Hepatocyte (in vitro differentiated cells): ENCODE results near the gene C1orf116. TPM values are rescaled to one million over a fixed set of nuclear protein-coding genes. Genes with fewer than 3 reads are reported as not detected.

ENCODE experiments used
- DNase-seq: peaks from one replicate; pipeline ENCODE4 v3.0.0-alpha.2; 2016; ENCODE audit warnings: low spot score
- H2AFZ ChIP-seq: fragments of 200-600 bp; sonication (generic); 2 replicates; pipeline ENCODE4 v1.6.0; 2016; ENCODE audit warnings: antibody characterized with exemption, mild to moderate bottlenecking
- H3K27ac ChIP-seq: fragments of 200-600 bp; sonication (generic); 2 replicates; pipeline ENCODE4 v1.5.1; 2016; ENCODE audit warnings: mild to moderate bottlenecking
- H3K27me3 ChIP-seq: fragments of 200-600 bp; sonication (generic); 2 replicates; pipeline ENCODE4 v1.6.1; 2016
- H3K36me3 ChIP-seq: fragments of 200-600 bp; sonication (generic); replicated peaks from 2 replicates; pipeline ENCODE4 v1.5.1; 2016; ENCODE audit warnings: low read depth; ENCODE audit not compliant: insufficient read depth
- H3K4me1 ChIP-seq: fragments of 200-600 bp; sonication (generic); 2 replicates; pipeline ENCODE4 v1.5.1; 2016; ENCODE audit warnings: mild to moderate bottlenecking, moderate library complexity; ENCODE audit not compliant: insufficient read depth
- H3K4me2 ChIP-seq: fragments of 200-600 bp; sonication (generic); 2 replicates; pipeline ENCODE4 v1.6.0; 2016
- H3K4me3 ChIP-seq: fragments of 200-600 bp; sonication (generic); 2 replicates; pipeline ENCODE4 v1.5.1; 2016; ENCODE audit warnings: mild to moderate bottlenecking
- H3K79me2 ChIP-seq: fragments of 200-600 bp; sonication (generic); 2 replicates; pipeline ENCODE4 v1.6.0; 2017; ENCODE audit warnings: mild to moderate bottlenecking
- H3K9me2 ChIP-seq: fragments of 200-600 bp; sonication (generic); replicated peaks from 2 replicates; pipeline ENCODE4 v1.6.0; 2017; ENCODE audit warnings: mild to moderate bottlenecking; ENCODE audit not compliant: insufficient read depth
- H3K9me3 ChIP-seq: fragments of 200-600 bp; sonication (generic); 2 replicates; pipeline ENCODE4 v1.5.1; 2016; ENCODE audit warnings: low read depth, mild to moderate bottlenecking
- H4K20me1 ChIP-seq: fragments of 200-600 bp; sonication (generic); 2 replicates; pipeline ENCODE4 v1.6.0; 2016; ENCODE audit warnings: mild to moderate bottlenecking; ENCODE audit not compliant: insufficient read depth, poor library complexity, severe bottlenecking
- EZH2 ChIP-seq: fragments of 200-600 bp; sonication (generic); IDR thresholded peaks from 2 replicates; pipeline ENCODE4 v1.6.1; 2016; ENCODE audit warnings: antibody characterized with exemption, mild to moderate bottlenecking, borderline replicate concordance
- EZH2phosphoT487 ChIP-seq: fragments of 200-600 bp; sonication (generic); IDR thresholded peaks from one replicate; pipeline ENCODE4 v1.6.1; 2018; ENCODE audit warnings: antibody characterized with exemption, mild to moderate bottlenecking, low read depth, moderate library complexity; ENCODE audit not compliant: unreplicated experiment, severe bottlenecking
- WGBS: methylation state at CpG from one replicate; pipeline ENCODE4 v1.1.6; 2016; ENCODE audit warnings: low lambda C conversion rate; ENCODE audit errors: missing lambda C conversion rate; 5-methylcytosine and 5-hydroxymethylcytosine counted together
- polyA plus RNA-seq: library from polyadenylated mRNA; unstranded; fragments of >200 nt; fragmentation: Nextera tagmentation; extraction: Ambion mirVana; gene quantifications from 2 replicates; pipeline ENCODE4 v1.2.1, GENCODE V29; 2016
- total RNA-seq: library from RNA; depleted of rRNA; stranded (reverse); fragments of >200 nt; gene quantifications from 2 replicates; pipeline ENCODE4 v1.2.3, GENCODE V29; 2014
- TF ChIP-seq, protein P1 (sequence below): fragments of 200-600 bp; sonication (generic); IDR thresholded peaks from 2 replicates; pipeline ENCODE4 v1.5.1; 2016; ENCODE audit warnings: antibody characterized with exemption, mild to moderate bottlenecking; ENCODE audit not compliant: poor library complexity

C1orf116 gene
- total and polyA plus RNA-seq, 2 experiments from 2014 or later, result 15.7 to 18.3 TPM

GRCh38 chr1:207002724-207003146, 29.8 kb downstream of the C1orf116 start:
- Histone ChIP-seq H3K27ac (peak overlapping the region; percentile 40), H3K4me2 (no peak overlapping the region), H2AFZ (no peak overlapping the region)

DNA sequence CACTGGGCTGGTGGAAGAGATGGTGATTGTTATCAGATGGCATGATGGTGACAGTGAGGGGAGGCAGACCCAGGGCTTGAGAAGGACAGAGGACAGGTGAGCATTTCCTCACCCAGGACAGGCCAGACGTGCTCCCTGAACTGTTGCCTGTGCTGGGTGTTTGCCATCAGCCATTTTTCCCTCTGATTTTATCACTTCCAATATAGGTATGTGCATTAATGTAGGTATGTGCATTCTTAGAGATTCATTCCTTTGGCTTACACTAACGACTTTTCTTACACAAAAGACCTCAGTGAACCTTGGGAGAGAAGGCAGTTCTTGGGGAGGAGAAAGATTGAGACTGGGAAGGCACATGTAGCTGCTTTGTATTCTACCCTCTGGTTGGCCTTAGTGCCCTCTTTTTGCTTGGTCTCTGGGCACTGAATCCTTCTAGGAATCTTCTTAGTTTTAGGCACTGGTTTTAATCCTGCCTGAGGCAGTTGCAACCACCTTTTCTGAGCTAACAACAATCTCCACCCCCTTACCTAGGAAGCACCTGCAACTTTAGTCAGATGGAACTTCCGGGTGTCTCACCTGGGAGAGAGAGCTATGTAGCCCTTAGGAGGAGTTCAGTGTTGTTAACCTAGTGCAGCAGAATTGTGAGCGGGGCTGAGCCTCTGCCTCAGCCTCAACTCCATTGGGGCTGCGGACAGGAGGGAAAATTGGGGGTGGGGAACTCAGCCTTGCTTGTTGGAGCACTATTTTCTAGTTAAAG, 30.9 kb downstream of the C1orf116 start:
- no peaks in the 10 kb centered on the region for H3K27me3 ChIP-seq
- H3K9me2 ChIP-seq, result no peaks in the 10 kb centered on the region
- no peak for DNase-seq
- H4K20me1 ChIP-seq, result no peaks in the 10 kb centered on the region
- peak overlapping the region; percentile 4 for H3K27ac ChIP-seq
- no peaks in the 10 kb centered on the region for H3K36me3 ChIP-seq
- H2AFZ ChIP-seq, result no peak overlapping the region
- H3K9me3 ChIP-seq, result no peaks in the 10 kb centered on the region
- H3K4me3 ChIP-seq, result no peak overlapping the region
- H3K79me2 ChIP-seq, result no peaks in the 10 kb centered on the region
- TF ChIP-seq EZH2phosphoT487 (no peak), EZH2 (no peak)
- TF ChIP-seq, protein P1, sequence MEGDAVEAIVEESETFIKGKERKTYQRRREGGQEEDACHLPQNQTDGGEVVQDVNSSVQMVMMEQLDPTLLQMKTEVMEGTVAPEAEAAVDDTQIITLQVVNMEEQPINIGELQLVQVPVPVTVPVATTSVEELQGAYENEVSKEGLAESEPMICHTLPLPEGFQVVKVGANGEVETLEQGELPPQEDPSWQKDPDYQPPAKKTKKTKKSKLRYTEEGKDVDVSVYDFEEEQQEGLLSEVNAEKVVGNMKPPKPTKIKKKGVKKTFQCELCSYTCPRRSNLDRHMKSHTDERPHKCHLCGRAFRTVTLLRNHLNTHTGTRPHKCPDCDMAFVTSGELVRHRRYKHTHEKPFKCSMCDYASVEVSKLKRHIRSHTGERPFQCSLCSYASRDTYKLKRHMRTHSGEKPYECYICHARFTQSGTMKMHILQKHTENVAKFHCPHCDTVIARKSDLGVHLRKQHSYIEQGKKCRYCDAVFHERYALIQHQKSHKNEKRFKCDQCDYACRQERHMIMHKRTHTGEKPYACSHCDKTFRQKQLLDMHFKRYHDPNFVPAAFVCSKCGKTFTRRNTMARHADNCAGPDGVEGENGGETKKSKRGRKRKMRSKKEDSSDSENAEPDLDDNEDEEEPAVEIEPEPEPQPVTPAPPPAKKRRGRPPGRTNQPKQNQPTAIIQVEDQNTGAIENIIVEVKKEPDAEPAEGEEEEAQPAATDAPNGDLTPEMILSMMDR, result no peak
- WGBS, result 81% methylated on average over 5 of the region's 5 CpGs
- no peak overlapping the region for H3K4me2 ChIP-seq
- peaks cover 6% of the 10 kb centered on the region for H3K4me1 ChIP-seq

More at GRCh38 chr1:207002724-207003146, 29.8 kb downstream of the C1orf116 start:
- no peaks in the 10 kb centered on the region for H3K9me3 ChIP-seq
- H3K79me2 ChIP-seq, result no peaks in the 10 kb centered on the region
- DNase-seq, result no peak
- H3K4me3 ChIP-seq, result no peak overlapping the region
- H3K27me3 ChIP-seq, result no peaks in the 10 kb centered on the region
- peaks cover 15% of the 10 kb centered on the region for H3K4me1 ChIP-seq
- no peaks in the 10 kb centered on the region for H3K9me2 ChIP-seq
- 89% methylated on average over 1 of the region's 1 CpG for WGBS
- no peaks in the 10 kb centered on the region for H3K36me3 ChIP-seq
- TF ChIP-seq EZH2phosphoT487 (no peak), EZH2 (no peak)
- TF ChIP-seq, protein P1, result no peak
- H4K20me1 ChIP-seq, result no peaks in the 10 kb centered on the region

- Histone ChIP-seq H3K9me3 (no peaks in the 10 kb centered on the region), H3K79me2 (no peaks in the 10 kb centered on the region), H3K4me1 (peaks cover 6% of the 10 kb centered on the region), H3K36me3 (no peaks in the 10 kb centered on the region), H3K27ac (peak overlapping the region; percentile 4), H3K27me3 (no peaks in the 10 kb centered on the region), H2AFZ (no peak overlapping the region), H3K4me3 (no peak overlapping the region), H3K9me2 (no peaks in the 10 kb centered on the region), H3K4me2 (no peak overlapping the region), H4K20me1 (no peaks in the 10 kb centered on the region)
- no peak for DNase-seq
- TF ChIP-seq EZH2, result no peak
- no peak for TF ChIP-seq EZH2phosphoT487
- TF ChIP-seq, protein P1, result no peak
- 77% methylated on average over 5 of the region's 5 CpGs for WGBS
These were observed 31.8 kb downstream of the C1orf116 start for GRCh38 chr1:207000651-207001291.
